Esophagus muscularis mucosa (tissue), 4 donors: ENCODE data around the gene TSSC4. TPM values are rescaled to one million over a fixed set of nuclear protein-coding genes. Genes with fewer than 3 reads are reported as not detected.

ENCODE experiments used
- DNase-seq: peaks from one replicate; pipeline ENCODE4 v3.0.0-alpha.2; 2017; ENCODE audit errors: extremely low spot score
- H3K27ac ChIP-seq, 4 donors: fragments of 200-600 bp; sonication (generic); replicated peaks in 1 of 4; 1 replicate in 3 of 4; 2 replicates in 1 of 4; pipeline ENCODE4 v1.5.1; 2016 to 2019; ENCODE audit warnings: mild to moderate bottlenecking in 1 of 4
- H3K27me3 ChIP-seq, 4 donors: fragments of 200-600 bp; sonication (generic); one replicate each; pipeline versions ENCODE4 v1.5.1 to v1.6.0; 2016 to 2019
- H3K36me3 ChIP-seq, 4 donors: fragments of 200-600 bp; sonication (generic); one replicate each; pipeline ENCODE4 v1.5.1; 2016 to 2019
- H3K4me1 ChIP-seq, 4 donors: fragments of 200-600 bp; sonication (generic); one replicate each; pipeline ENCODE4 v1.5.1; 2016 to 2019
- H3K4me3 ChIP-seq, 4 donors: fragments of 200-600 bp; sonication (generic); 1 replicate in 2 of 4; 2 replicates in 2 of 4; pipeline ENCODE4 v1.5.1; 2016 to 2019; ENCODE audit warnings: mild to moderate bottlenecking in 4 of 4, moderate library complexity in 1 of 4
- H3K9me3 ChIP-seq, 4 donors: fragments of 200-600 bp; sonication (generic); 1 replicate in 3 of 4; 2 replicates in 1 of 4; pipeline ENCODE4 v1.5.1; 2016 to 2019
- EP300 ChIP-seq: sonication (generic); formaldehyde crosslinking; IDR thresholded peaks from one replicate; pipeline ENCODE4 v1.6.1; 2017; ENCODE audit warnings: antibody characterized with exemption
- POLR2A ChIP-seq: fragments of 450-650 bp; IDR thresholded peaks from one replicate; pipeline ENCODE4 v1.6.1; 2017; ENCODE audit warnings: antibody characterized with exemption, moderate library complexity, mild to moderate bottlenecking, low read depth
- POLR2AphosphoS5 ChIP-seq, 2 donors: sonication (generic); formaldehyde crosslinking; IDR thresholded peaks; one replicate each; pipeline ENCODE4 v1.6.1; 2017; ENCODE audit warnings: antibody characterized with exemption in 2 of 2
- WGBS: methylation state at CpG from one replicate; pipeline ENCODE4 v1.1.5; 2018; 5-methylcytosine and 5-hydroxymethylcytosine counted together
- intact Hi-C: fragments of 100-400 bp; cut with DNase I; formaldehyde crosslinking; loops from one replicate; pipeline ENCODE4 v1.15.1; 2023
- total RNA-seq, 4 donors: library from RNA; depleted of rRNA; stranded (reverse); fragments of >200 nt; gene quantifications; one replicate each; pipeline versions ENCODE4 v1.1.0 to v1.2.1, GENCODE V29; 2016
- TF ChIP-seq, protein P1 (sequence below), 3 experiments: fragments of 200-600 bp in 2 of 3; fragments of 450-650 bp in 1 of 3; sonication (generic) in 2 of 3; IDR thresholded peaks; one replicate each; pipeline ENCODE4 v1.5.1; 2017 to 2019; ENCODE audit warnings: antibody characterized with exemption in 3 of 3, mild to moderate bottlenecking in 2 of 3, moderate library complexity in 1 of 3

Gene TSSC4
- total RNA-seq, 4 donors from 2014 or later = 46.9 to 76.9 (median 70.6) TPM

GRCh38 chr11:2444821-2445745 is 44.5 kb downstream of the TSSC4 start, which contains the start of gene KCNQ1:
KCNQ1 (plus strand) TSS chr11:2445008; CDS start chr11:2445099, 91 bp downstream.
- peaks cover 0 to 9% (median 0%) of the 10 kb centered on the region in 4 donors for H3K9me3 ChIP-seq
- DNase-seq = no peak
- 16% methylated on average over 16 of the region's 116 CpGs for WGBS
- peak within 1 kb of the TSS; percentile 39 to 60 (median 43) for H3K4me3 ChIP-seq
- TF ChIP-seq POLR2AphosphoS5 (IDR thresholded peaks at IDR 0.05) (no peak), POLR2A (no peak)
- TF ChIP-seq, protein P1, sequence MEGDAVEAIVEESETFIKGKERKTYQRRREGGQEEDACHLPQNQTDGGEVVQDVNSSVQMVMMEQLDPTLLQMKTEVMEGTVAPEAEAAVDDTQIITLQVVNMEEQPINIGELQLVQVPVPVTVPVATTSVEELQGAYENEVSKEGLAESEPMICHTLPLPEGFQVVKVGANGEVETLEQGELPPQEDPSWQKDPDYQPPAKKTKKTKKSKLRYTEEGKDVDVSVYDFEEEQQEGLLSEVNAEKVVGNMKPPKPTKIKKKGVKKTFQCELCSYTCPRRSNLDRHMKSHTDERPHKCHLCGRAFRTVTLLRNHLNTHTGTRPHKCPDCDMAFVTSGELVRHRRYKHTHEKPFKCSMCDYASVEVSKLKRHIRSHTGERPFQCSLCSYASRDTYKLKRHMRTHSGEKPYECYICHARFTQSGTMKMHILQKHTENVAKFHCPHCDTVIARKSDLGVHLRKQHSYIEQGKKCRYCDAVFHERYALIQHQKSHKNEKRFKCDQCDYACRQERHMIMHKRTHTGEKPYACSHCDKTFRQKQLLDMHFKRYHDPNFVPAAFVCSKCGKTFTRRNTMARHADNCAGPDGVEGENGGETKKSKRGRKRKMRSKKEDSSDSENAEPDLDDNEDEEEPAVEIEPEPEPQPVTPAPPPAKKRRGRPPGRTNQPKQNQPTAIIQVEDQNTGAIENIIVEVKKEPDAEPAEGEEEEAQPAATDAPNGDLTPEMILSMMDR (IDR thresholded peaks at IDR 0.05) = no peak
- peaks cover 0 to 93% (median 24%) of the 10 kb centered on the region in 4 donors for H3K27me3 ChIP-seq
- peaks cover 25 to 32% (median 30%) of the 10 kb centered on the region in 4 donors for H3K4me1 ChIP-seq
- intact Hi-C loops = no loop called here
- H3K27ac ChIP-seq = no peak within 1 kb of the TSS
- H3K36me3 ChIP-seq = no peaks in the 10 kb centered on the region

DNA sequence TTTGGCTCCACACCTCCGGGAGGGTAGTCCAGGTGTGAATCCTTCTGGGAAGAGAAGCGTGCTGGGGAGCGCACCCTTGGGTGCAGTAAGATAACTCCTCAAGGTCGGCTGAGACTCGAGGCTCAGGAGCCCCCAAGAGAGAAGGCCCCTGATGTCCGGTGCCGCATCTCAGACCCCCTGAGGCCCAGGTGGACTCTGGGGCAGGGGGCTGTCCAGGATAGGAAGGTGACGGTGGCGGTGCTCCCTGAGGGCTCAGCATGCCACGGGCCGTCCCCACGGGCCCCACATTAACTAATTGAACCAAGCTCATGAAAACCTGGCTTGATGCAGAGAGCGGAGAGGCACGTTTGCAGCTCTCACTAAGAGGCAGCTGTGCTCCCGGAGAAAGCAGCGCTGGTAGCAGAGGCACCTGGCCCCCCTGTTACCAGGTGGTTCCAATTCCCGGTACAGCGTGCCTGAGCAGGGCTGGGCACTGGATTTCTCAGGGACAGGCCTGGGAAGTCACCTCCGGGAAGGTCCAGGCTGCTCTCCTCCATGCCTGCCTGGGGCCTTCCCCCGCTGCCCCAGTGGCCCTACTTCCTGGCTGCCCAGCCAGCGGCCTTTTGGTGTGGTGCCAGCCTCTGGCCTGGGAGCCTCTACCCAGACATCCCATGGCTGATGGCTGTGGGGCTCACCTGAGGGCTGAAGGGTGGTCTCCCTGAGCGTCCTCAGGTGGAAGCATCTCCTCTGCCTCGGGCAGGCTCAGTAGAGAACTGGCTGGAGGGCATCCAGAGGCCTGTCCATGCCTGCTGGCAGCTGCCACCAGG is 45.4 kb downstream of the TSSC4 start:
- Histone ChIP-seq H3K9me3 (peaks cover 0 to 9% (median 0%) of the 10 kb centered on the region in 4 donors), H3K4me1 (peaks cover 25 to 32% (median 30%) of the 10 kb centered on the region in 4 donors)
- TF ChIP-seq POLR2AphosphoS5 (IDR thresholded peaks at IDR 0.05) (no peak), EP300 (no peak), POLR2A (no peak)
- TF ChIP-seq, protein P1 (IDR thresholded peaks at IDR 0.05) = no peak

GRCh38 chr11:2446590-2447252 is 46.2 kb downstream of the TSSC4 start:
- no peak for TF ChIP-seq POLR2A
- DNase-seq = no peak
- Histone ChIP-seq H3K27ac (no peak overlapping the region), H3K4me3 (peak overlapping the region in 2 of 4 donors; percentile 46 to 60), H3K36me3 (no peaks in the 10 kb centered on the region), H3K27me3 (peaks cover 0 to 93% (median 24%) of the 10 kb centered on the region in 4 donors), H3K9me3 (peaks cover 0 to 9% (median 0%) of the 10 kb centered on the region in 4 donors), H3K4me1 (peaks cover 25 to 32% (median 30%) of the 10 kb centered on the region in 4 donors)
- 82% methylated on average over 10 of the region's 15 CpGs for WGBS
- intact Hi-C loops = no loop called here

More for the DNA sequence above, 45.4 kb downstream of the TSSC4 start:
- WGBS = 76% methylated on average over 15 of the region's 23 CpGs
- H3K27me3 ChIP-seq = peaks cover 0 to 93% (median 24%) of the 10 kb centered on the region in 4 donors
- H3K4me3 ChIP-seq = peak overlapping the region; percentile 39 to 60 (median 43)
- H3K27ac ChIP-seq = no peak overlapping the region
- no peak for DNase-seq
- intact Hi-C loops = no loop called here
- H3K36me3 ChIP-seq = no peaks in the 10 kb centered on the region

- Histone ChIP-seq H3K27me3 (peaks cover 0 to 99% (median 24%) of the 10 kb centered on the region in 4 donors), H3K9me3 (peaks cover 0 to 9% (median 0%) of the 10 kb centered on the region in 4 donors), H3K4me3 (no peak overlapping the region), H3K4me1 (peaks cover 25 to 32% (median 30%) of the 10 kb centered on the region in 4 donors), H3K36me3 (no peaks in the 10 kb centered on the region), H3K27ac (no peak overlapping the region)
- intact Hi-C loops = no loop called here
- TF ChIP-seq POLR2A (no peak), POLR2AphosphoS5 (IDR thresholded peaks at IDR 0.05) (no peak), EP300 (no peak)
- TF ChIP-seq, protein P1 (IDR thresholded peaks at IDR 0.05) = no peak
- no peak for DNase-seq
- 72% methylated on average over 8 of the region's 12 CpGs for WGBS
Observed at GRCh38 chr11:2447253-2447950, 46.9 kb downstream of the TSSC4 start.
